ENCODE results near the gene ZXDC. TPM values are rescaled to one million over a fixed set of nuclear protein-coding genes. Genes with fewer than 3 reads are reported as not detected.
A peak's percentile ranks its signal among the peaks of the same experiment; 100 is the strongest.

ZXDC gene
- total and polyA plus RNA-seq, 8 donors = 30.1 to 40.8 (median 35.5) TPM

- intact Hi-C loops (cut with DNase I) = no loop called here
- no peak for TF ChIP-seq CTCF (IDR thresholded peaks at IDR 0.05)
- Histone ChIP-seq H3K4me1 (peaks cover 0 to 6% of the 10 kb centered on the region in 2 donors), H3K27ac (no peak overlapping the region), H3K36me3 (no peaks in the 10 kb centered on the region), H3K9me3 (no peaks in the 10 kb centered on the region), H3K4me3 (no peak overlapping the region), H3K27me3 (no peaks in the 10 kb centered on the region)
- DNase-seq (no peak), ATAC-seq (no peak)
These were observed 4.5 kb upstream of the ZXDC start for GRCh38 chr3:126480206-126480605.

GRCh38 chr3:126479642-126480041 lies 4.0 kb upstream of the ZXDC start:
- DNase-seq (peak in 1 of 4 donors; percentile 26), ATAC-seq (no peak)
- intact Hi-C loops (cut with DNase I) = no loop called here
- Histone ChIP-seq H3K27ac (no peak overlapping the region), H3K4me1 (peaks cover 0 to 9% of the 10 kb centered on the region in 2 donors), H3K4me3 (no peak overlapping the region), H3K27me3 (no peaks in the 10 kb centered on the region), H3K9me3 (no peaks in the 10 kb centered on the region), H3K36me3 (no peaks in the 10 kb centered on the region)
- no peak for TF ChIP-seq CTCF (IDR thresholded peaks at IDR 0.05)

- TF ChIP-seq CTCF (IDR thresholded peaks at IDR 0.05) = no peak
- intact Hi-C loops (cut with DNase I) = no loop called here
- H3K9me3 ChIP-seq = no peaks in the 10 kb centered on the region
- H3K4me3 ChIP-seq = no peak overlapping the region
- H3K27me3 ChIP-seq = no peaks in the 10 kb centered on the region
- no peaks in the 10 kb centered on the region for H3K36me3 ChIP-seq
- DNase-seq (peak in 1 of 4 donors; percentile 31), ATAC-seq (no peak)
- H3K27ac ChIP-seq = no peak overlapping the region
- H3K4me1 ChIP-seq = peaks cover 8 to 18% of the 10 kb centered on the region in 2 donors
These were observed 3.1 kb upstream of the ZXDC start for GRCh38 chr3:126478581-126479310.

GRCh38 chr3:126477061-126477380 lies 1.3 kb upstream of the ZXDC start:
- H3K4me1 ChIP-seq = peaks cover 25 to 35% of the 10 kb centered on the region in 2 donors
- no peaks in the 10 kb centered on the region for H3K36me3 ChIP-seq
- H3K4me3 ChIP-seq = peak overlapping the region in 1 of 2 donors; percentile 65
- intact Hi-C loops (cut with DNase I) = no loop called here
- DNase-seq (no peak), ATAC-seq (no peak)
- H3K27ac ChIP-seq = no peak overlapping the region
- H3K9me3 ChIP-seq = no peaks in the 10 kb centered on the region
- TF ChIP-seq CTCF (IDR thresholded peaks at IDR 0.05) = no peak
- no peaks in the 10 kb centered on the region for H3K27me3 ChIP-seq

- peaks cover 0 to 2% of the 10 kb centered on the region in 2 donors for H3K36me3 ChIP-seq
- ATAC-seq = peak; percentile 58
- intact Hi-C loops (cut with DNase I) = no loop called here
- peak overlapping the region; percentile 78 to 84 for H3K27ac ChIP-seq
- no peak for TF ChIP-seq CTCF (IDR thresholded peaks at IDR 0.05)
- peak; percentile 53 to 90 (median 76) for DNase-seq
- no peaks in the 10 kb centered on the region for H3K27me3 ChIP-seq
- peak overlapping the region; percentile 65 for H3K4me3 ChIP-seq
- H3K4me1 ChIP-seq = peaks cover 31 to 41% of the 10 kb centered on the region in 2 donors
- H3K9me3 ChIP-seq = no peaks in the 10 kb centered on the region
These were observed 722 bp upstream of the ZXDC start for GRCh38 chr3:126476166-126477060.
